Ectodermal cell (in vitro differentiated cells): ENCODE measurements around the gene SARNP.
A peak's percentile ranks its signal among the peaks of the same experiment; 100 is the strongest.

Experiments
- H3K27ac ChIP-seq: 2 replicates; pipeline ENCODE4 v1.7.0; 2013; ENCODE audit warnings: mild to moderate bottlenecking, low read depth, low read length; ENCODE audit not compliant: insufficient read depth, poor library complexity, severe bottlenecking
- H3K27me3 ChIP-seq: 2 replicates; pipeline ENCODE4 v1.7.0; 2013; ENCODE audit warnings: mild to moderate bottlenecking, low read length; ENCODE audit not compliant: insufficient read depth, control insufficient read depth, poor library complexity, severe bottlenecking
- H3K36me3 ChIP-seq: one replicate; pipeline ENCODE4 v1.7.0; 2013; ENCODE audit warnings: low read length; ENCODE audit not compliant: control insufficient read depth, insufficient read depth
- H3K4me1 ChIP-seq: one replicate; pipeline ENCODE4 v1.7.0; 2013; ENCODE audit warnings: low read length; ENCODE audit not compliant: control insufficient read depth, insufficient read depth
- H3K4me3 ChIP-seq: 2 replicates; pipeline ENCODE4 v1.7.0; 2013; ENCODE audit warnings: low read depth, low read length, control low read depth; ENCODE audit not compliant: insufficient read depth
- H3K9me3 ChIP-seq: 2 replicates; pipeline ENCODE4 v1.7.0; 2013; ENCODE audit warnings: mild to moderate bottlenecking, low read length, moderate library complexity; ENCODE audit not compliant: control insufficient read depth
- whole genome bisulfite sequencing, 2 experiments: methylation state at CpG; one replicate each; pipeline ENCODE4 v1.1.7; 2013; ENCODE audit warnings: missing lambda C conversion rate in 2 of 2; 5-methylcytosine and 5-hydroxymethylcytosine counted together

Gene SARNP

DNA sequence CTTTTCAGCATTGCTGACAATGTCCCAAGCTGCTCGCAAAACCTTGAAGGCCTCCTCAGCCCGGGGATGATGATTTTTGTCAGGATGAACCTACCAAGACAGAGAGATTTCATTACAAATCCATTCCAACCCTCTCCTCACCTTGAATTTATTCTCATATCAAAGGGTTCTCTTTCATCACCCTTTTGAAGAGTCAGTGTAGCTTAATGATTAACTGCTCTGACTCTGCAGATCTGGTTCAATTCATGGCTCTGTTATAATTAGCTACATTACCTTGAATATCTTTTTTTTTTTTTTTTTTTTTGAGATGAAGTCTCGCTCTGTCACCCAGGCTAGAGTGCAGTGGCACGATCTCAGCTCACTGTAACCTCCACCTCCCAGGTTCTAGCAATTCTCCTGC lies 5.9 kb upstream of the SARNP start:
- H3K4me1 ChIP-seq: peaks cover 5% of the 10 kb centered on the region
- peaks cover 32% of the 10 kb centered on the region for H3K36me3 ChIP-seq
- H3K9me3 ChIP-seq: no peaks in the 10 kb centered on the region
- H3K27me3 ChIP-seq: no peaks in the 10 kb centered on the region
- no peak overlapping the region for H3K4me3 ChIP-seq
- WGBS, 2 experiments: 95% methylated on average over 4 of the region's 4 CpGs
- no peak overlapping the region for H3K27ac ChIP-seq

DNA sequence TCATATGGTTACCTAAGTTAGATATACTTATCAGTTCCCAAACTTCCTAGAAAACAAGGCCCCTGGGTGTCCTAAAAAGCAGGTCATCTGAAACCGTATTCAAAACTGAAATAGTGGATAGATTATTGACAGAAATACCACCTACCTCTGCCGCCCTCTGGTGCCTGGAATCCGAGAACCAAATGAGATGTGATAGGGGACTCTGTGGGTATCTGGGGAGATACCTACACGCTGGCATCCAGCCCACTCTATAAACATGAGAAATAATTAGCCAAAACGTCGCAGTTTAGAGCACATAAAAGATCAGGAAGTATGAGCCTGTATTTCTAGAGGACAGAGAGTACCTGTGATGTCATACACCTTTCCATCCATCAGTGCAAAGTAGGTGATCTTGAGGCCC lies 4.7 kb upstream of the SARNP start:
- no peaks in the 10 kb centered on the region for H3K27me3 ChIP-seq
- H3K4me1 ChIP-seq: no peaks in the 10 kb centered on the region
- 69 to 79% methylated on average over 5 to 6 of the region's 6 CpGs for WGBS, 2 experiments
- H3K27ac ChIP-seq: no peak overlapping the region
- H3K9me3 ChIP-seq: no peaks in the 10 kb centered on the region
- H3K4me3 ChIP-seq: no peak overlapping the region
- H3K36me3 ChIP-seq: peaks cover 27% of the 10 kb centered on the region

DNA sequence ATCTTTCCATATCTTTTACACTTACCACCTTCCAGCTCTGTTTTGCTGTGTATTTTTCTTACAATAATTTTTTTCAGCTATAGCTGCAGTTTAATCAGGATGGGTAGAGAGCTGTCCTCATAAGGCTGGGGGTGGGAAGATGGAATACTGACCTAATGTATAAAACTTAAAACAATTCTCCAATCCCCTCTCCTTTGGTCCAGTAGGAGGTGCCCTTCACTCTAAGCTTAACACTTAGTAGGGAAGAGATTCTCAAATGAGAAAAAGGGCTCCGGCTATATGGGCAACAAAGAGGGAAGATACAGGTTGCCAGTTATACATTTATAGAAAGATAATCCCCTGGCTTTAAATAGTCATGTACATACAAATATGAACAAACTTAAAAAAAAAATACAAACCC lies 3.2 kb upstream of the SARNP start:
- no peak overlapping the region for H3K4me3 ChIP-seq
- H3K27me3 ChIP-seq: no peaks in the 10 kb centered on the region
- peaks cover 27% of the 10 kb centered on the region for H3K36me3 ChIP-seq
- 100% methylated on average over 1 of the region's 1 CpG; no CpG with 5 or more reads in 1 of the 2 experiments for WGBS, 2 experiments
- H3K4me1 ChIP-seq: peaks cover 3% of the 10 kb centered on the region
- H3K27ac ChIP-seq: no peak overlapping the region
- H3K9me3 ChIP-seq: no peaks in the 10 kb centered on the region

- Histone ChIP-seq H3K27ac (no peak overlapping the region), H3K9me3 (no peaks in the 10 kb centered on the region), H3K36me3 (peaks cover 27% of the 10 kb centered on the region), H3K4me3 (peak overlapping the region; percentile 97), H3K4me1 (peaks cover 12% of the 10 kb centered on the region), H3K27me3 (no peaks in the 10 kb centered on the region)
- 90 to 92% methylated on average over 6 of the region's 6 CpGs for WGBS, 2 experiments
Observed at GRCh38 chr12:55818886-55819285, 1.4 kb upstream of the SARNP start.

DNA sequence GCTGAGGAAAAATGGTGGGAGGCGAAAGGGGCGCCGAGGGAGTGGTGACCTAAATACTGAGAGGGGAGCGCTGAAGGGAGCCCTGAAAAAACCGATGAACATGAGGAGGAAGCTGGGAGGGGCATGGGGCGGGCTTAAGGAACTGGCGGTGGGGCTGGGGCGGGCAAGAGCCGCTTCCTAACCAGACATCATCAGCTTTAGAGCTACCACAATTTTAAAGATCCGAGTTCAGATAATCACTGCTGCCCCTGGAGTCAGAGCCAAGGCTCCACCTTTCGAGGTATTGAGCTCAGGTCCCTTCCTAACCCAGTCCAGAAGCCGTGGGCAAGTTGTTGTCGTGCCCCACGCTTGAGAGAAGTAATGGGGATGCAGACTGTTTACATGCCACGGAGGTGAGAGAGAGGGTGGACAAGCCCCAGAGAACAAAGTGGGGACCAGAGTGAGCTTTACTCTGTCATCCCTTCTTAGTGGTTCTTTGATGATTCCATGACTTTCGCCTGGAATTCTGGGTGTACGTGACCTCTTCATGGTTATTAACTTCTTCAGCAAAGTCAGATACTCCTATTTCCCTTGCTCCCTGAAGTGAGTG lies 710 bp upstream of the SARNP start:
- no peak overlapping the region for H3K27ac ChIP-seq
- H3K4me1 ChIP-seq: peaks cover 12% of the 10 kb centered on the region
- peaks cover 27% of the 10 kb centered on the region for H3K36me3 ChIP-seq
- H3K9me3 ChIP-seq: no peaks in the 10 kb centered on the region
- peak overlapping the region; percentile 97 for H3K4me3 ChIP-seq
- H3K27me3 ChIP-seq: no peaks in the 10 kb centered on the region
- WGBS, 2 experiments: 5 to 6% methylated on average over 17 of the region's 17 CpGs

- peaks cover 12% of the 10 kb centered on the region for H3K4me1 ChIP-seq
- no peaks in the 10 kb centered on the region for H3K27me3 ChIP-seq
- no peak overlapping the region for H3K27ac ChIP-seq
- peaks cover 22% of the 10 kb centered on the region for H3K36me3 ChIP-seq
- H3K4me3 ChIP-seq: peak overlapping the region; percentile 97
- H3K9me3 ChIP-seq: no peaks in the 10 kb centered on the region
- 1 to 3% methylated on average over 10 to 14 of the region's 14 CpGs for WGBS, 2 experiments
Observed at GRCh38 chr12:55816881-55817344, 611 bp downstream of the SARNP start.

GRCh38 chr12:55815473-55815872 lies 2.1 kb downstream of the SARNP start:
- no peak overlapping the region for H3K27ac ChIP-seq
- H3K9me3 ChIP-seq: no peaks in the 10 kb centered on the region
- H3K27me3 ChIP-seq: no peaks in the 10 kb centered on the region
- H3K4me1 ChIP-seq: peaks cover 12% of the 10 kb centered on the region
- WGBS, 2 experiments: 90 to 93% methylated on average over 12 of the region's 12 CpGs
- H3K4me3 ChIP-seq: no peak overlapping the region
- peaks cover 9% of the 10 kb centered on the region for H3K36me3 ChIP-seq

GRCh38 chr12:55814257-55814656 lies 3.3 kb downstream of the SARNP start:
- Histone ChIP-seq H3K4me3 (no peak overlapping the region), H3K36me3 (peaks cover under 1% of the 10 kb centered on the region), H3K9me3 (no peaks in the 10 kb centered on the region)

GRCh38 chr12:55812088-55812487 lies 5.4 kb downstream of the SARNP start:
- Histone ChIP-seq H3K36me3 (peaks cover 4% of the 10 kb centered on the region), H3K27me3 (no peaks in the 10 kb centered on the region), H3K27ac (no peak overlapping the region), H3K4me1 (peaks cover 12% of the 10 kb centered on the region), H3K4me3 (no peak overlapping the region), H3K9me3 (no peaks in the 10 kb centered on the region)
- WGBS, 2 experiments: 54 to 67% methylated on average over 1 of the region's 1 CpG

More at GRCh38 chr12:55814257-55814656, 3.3 kb downstream of the SARNP start:
- H3K27me3 ChIP-seq: no peaks in the 10 kb centered on the region
- no peak overlapping the region for H3K27ac ChIP-seq
- peaks cover 12% of the 10 kb centered on the region for H3K4me1 ChIP-seq

- H3K27me3 ChIP-seq: no peaks in the 10 kb centered on the region
- no peak overlapping the region for H3K4me3 ChIP-seq
- WGBS, 2 experiments: 96 to 98% methylated on average over 4 to 5 of the region's 5 CpGs
- H3K4me1 ChIP-seq: no peaks in the 10 kb centered on the region
- peaks cover 4% of the 10 kb centered on the region for H3K36me3 ChIP-seq
- no peak overlapping the region for H3K27ac ChIP-seq
- no peaks in the 10 kb centered on the region for H3K9me3 ChIP-seq
Observed at GRCh38 chr12:55809274-55809673, 8.2 kb downstream of the SARNP start.

DNA sequence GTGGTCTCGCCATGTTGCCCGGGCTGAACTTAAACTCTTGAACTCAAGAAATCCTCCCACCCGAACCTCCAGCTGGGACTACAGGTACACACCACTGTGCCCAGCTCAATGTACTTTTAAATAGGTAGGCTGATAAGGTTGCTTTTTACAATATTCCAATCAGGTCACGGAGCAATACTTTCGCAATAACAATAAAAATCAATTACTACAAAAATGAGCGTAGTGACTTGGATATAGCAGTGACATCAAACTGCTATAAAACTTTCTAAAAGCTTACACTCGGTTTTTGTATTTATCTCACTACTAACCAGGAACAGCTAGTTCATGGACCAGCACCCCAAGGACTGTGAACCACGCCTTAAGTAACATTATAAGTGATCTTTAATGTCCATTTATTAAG lies 10.5 kb downstream of the SARNP start:
- H3K9me3 ChIP-seq: no peaks in the 10 kb centered on the region
- 95 to 97% methylated on average over 8 of the region's 8 CpGs for WGBS, 2 experiments
- H3K36me3 ChIP-seq: peaks cover 13% of the 10 kb centered on the region
- no peak overlapping the region for H3K4me3 ChIP-seq
- no peak overlapping the region for H3K27ac ChIP-seq
- H3K27me3 ChIP-seq: no peaks in the 10 kb centered on the region
- H3K4me1 ChIP-seq: no peaks in the 10 kb centered on the region
